PFSK-1 (cell line): Measurements from ENCODE around the gene DMBT1.

Experiments used
- FOXP2 ChIP-seq: optimal IDR thresholded peaks from 2 replicates; pipeline ENCODE3; 2011; ENCODE audit warnings: borderline replicate concordance, control low read depth, inconsistent platforms; ENCODE audit not compliant: insufficient read depth; ENCODE audit errors: extremely low read length, extremely low read depth
- POLR2AphosphoS5 ChIP-seq: IDR thresholded peaks from 2 replicates; pipeline ENCODE4 v1.6.1; 2012; ENCODE audit warnings: low read depth, mild to moderate bottlenecking, control low read depth, low read length, moderate library complexity
- REST ChIP-seq, 2 experiments: IDR thresholded peaks; 2 replicates each; pipeline versions ENCODE4 v1.6.1 to v1.8.0; 2011 to 2012; ENCODE audit warnings: low read depth in 2 of 2, low read length in 2 of 2, control low read depth in 1 of 2, inconsistent platforms in 1 of 2, mild to moderate bottlenecking in 1 of 2, moderate library complexity in 1 of 2; ENCODE audit not compliant: insufficient read depth in 1 of 2
- SIN3A ChIP-seq: IDR thresholded peaks from 2 replicates; pipeline ENCODE4 v1.6.1; 2012; ENCODE audit warnings: mild to moderate bottlenecking, low read length, moderate library complexity, borderline replicate concordance; ENCODE audit not compliant: insufficient read depth
- TAF1 ChIP-seq: IDR thresholded peaks from 2 replicates; pipeline ENCODE4 v1.6.1; 2012; ENCODE audit warnings: low read length, control low read depth, borderline replicate concordance; ENCODE audit not compliant: insufficient read depth

The DMBT1 gene

GRCh38 chr10:122658356-122659049 is 97.9 kb downstream of the DMBT1 start:
- TF ChIP-seq REST (IDR thresholded peaks at IDR 0.05; ENCODE audit: insufficient read depth in 1 of 2, low read depth in 2 of 2, low read length in 2 of 2) (no peak), POLR2AphosphoS5 (no peak), TAF1 (no peak), SIN3A (no peak), FOXP2 (no peak)

- TF ChIP-seq TAF1 = no peak
- no peak for TF ChIP-seq SIN3A
Measured at GRCh38 chr10:122659126-122659525, 98.6 kb downstream of the DMBT1 start.

- TF ChIP-seq FOXP2 (no peak), REST (IDR thresholded peaks at IDR 0.05; ENCODE audit: insufficient read depth in 1 of 2, low read depth in 2 of 2, low read length in 2 of 2) (no peak), TAF1 (no peak), SIN3A (no peak), POLR2AphosphoS5 (no peak)
Measured at GRCh38 chr10:122659651-122660050, 99.1 kb downstream of the DMBT1 start.

GRCh38 chr10:122660696-122661095 is 100.1 kb downstream of the DMBT1 start:
- TF ChIP-seq FOXP2 (no peak), TAF1 (no peak), SIN3A (no peak), POLR2AphosphoS5 (no peak), REST (IDR thresholded peaks at IDR 0.05; ENCODE audit: insufficient read depth in 1 of 2, low read depth in 2 of 2, low read length in 2 of 2) (no peak)

GRCh38 chr10:122662231-122662630 is 101.7 kb downstream of the DMBT1 start:
- TF ChIP-seq SIN3A = no peak
- TF ChIP-seq POLR2AphosphoS5 = no peak
- TF ChIP-seq FOXP2 = no peak
- no peak for TF ChIP-seq TAF1
- TF ChIP-seq REST (IDR thresholded peaks at IDR 0.05; ENCODE audit: insufficient read depth in 1 of 2, low read depth in 2 of 2, low read length in 2 of 2) = no peak
